ENCODE results near the gene SLIT3. TPM values are rescaled to one million over a fixed set of nuclear protein-coding genes. Genes with fewer than 3 reads are reported as not detected.

SLIT3 gene
- total RNA-seq, 1 experiment from 2014 or later, result not detected

- CTCF ChIA-PET, result no interaction called here
- no peaks in the 10 kb centered on the region for H3K9me3 ChIP-seq (ENCODE audit: insufficient read depth, low read depth)
- POLR2A ChIA-PET (ENCODE audit: unreplicated experiment), result no interaction called here
- intact Hi-C loops (cut with micrococcal nuclease; ENCODE audit: unreplicated experiment), result no loop called here
- H3K79me2 ChIP-seq (ENCODE audit: low read depth), result no peaks in the 10 kb centered on the region
- H3K36me3 ChIP-seq (ENCODE audit: low read depth), result no peaks in the 10 kb centered on the region
- H3K27me3 ChIP-seq (ENCODE audit: insufficient read depth, low read depth), result peaks cover 25% of the 10 kb centered on the region; the same call in 1 of the 2 replicates
- H3K4me3 ChIP-seq, result no peak overlapping the region
- TF ChIP-seq EZH2 (IDR thresholded peaks at IDR 0.05; ENCODE audit: low read depth) (no peak), CTCF (conservative IDR thresholded peaks at IDR 0.05) (no peak)
- H2AFZ ChIP-seq, result no peak overlapping the region
- no TSS peak for BruUV-seq (replicated peaks)
- H3K4me2 ChIP-seq, result no peak overlapping the region
- no peak overlapping the region for H3K27ac ChIP-seq
- no peak for DNase-seq
- H3K9me2 ChIP-seq (ENCODE audit: insufficient read depth), result no peaks in the 10 kb centered on the region
- no peaks in the 10 kb centered on the region for H3F3A ChIP-seq (ENCODE audit: insufficient read depth, low read depth)
- H3K4me1 ChIP-seq (replicated peaks; ENCODE audit: insufficient read depth), result no peaks in the 10 kb centered on the region
- no peaks in the 10 kb centered on the region for H4K20me1 ChIP-seq (ENCODE audit: insufficient read depth)
These were observed 30.1 kb downstream of the SLIT3 start for GRCh38 chr5:169270827-169271226.

- POLR2A ChIA-PET (ENCODE audit: unreplicated experiment), result no interaction called here
- H4K20me1 ChIP-seq (ENCODE audit: insufficient read depth), result no peaks in the 10 kb centered on the region
- no TSS peak for BruUV-seq (replicated peaks)
- CTCF ChIA-PET, result no interaction called here
- no peak overlapping the region for H2AFZ ChIP-seq
- no peaks in the 10 kb centered on the region for H3K79me2 ChIP-seq (ENCODE audit: low read depth)
- peaks cover 35% of the 10 kb centered on the region; the same call in 1 of the 2 replicates for H3K27me3 ChIP-seq (ENCODE audit: insufficient read depth, low read depth)
- H3K36me3 ChIP-seq (ENCODE audit: low read depth), result no peaks in the 10 kb centered on the region
- no peak overlapping the region for H3K27ac ChIP-seq
- no peaks in the 10 kb centered on the region for H3K9me3 ChIP-seq (ENCODE audit: insufficient read depth, low read depth)
- intact Hi-C loops (cut with micrococcal nuclease; ENCODE audit: unreplicated experiment), result no loop called here
- H3K9me2 ChIP-seq (ENCODE audit: insufficient read depth), result no peaks in the 10 kb centered on the region
- H3K4me3 ChIP-seq, result no peak overlapping the region
- no peaks in the 10 kb centered on the region for H3F3A ChIP-seq (ENCODE audit: insufficient read depth, low read depth)
- no peak overlapping the region for H3K4me2 ChIP-seq
- no peak for DNase-seq
- TF ChIP-seq EZH2 (IDR thresholded peaks at IDR 0.05; ENCODE audit: low read depth) (no peak), CTCF (conservative IDR thresholded peaks at IDR 0.05) (no peak)
- H3K4me1 ChIP-seq (replicated peaks; ENCODE audit: insufficient read depth), result no peaks in the 10 kb centered on the region
These were observed 32.9 kb downstream of the SLIT3 start for GRCh38 chr5:169268019-169268418.

- intact Hi-C loops (cut with micrococcal nuclease; ENCODE audit: unreplicated experiment), result no loop called here
- H3K4me1 ChIP-seq (replicated peaks; ENCODE audit: insufficient read depth), result no peaks in the 10 kb centered on the region
- BruUV-seq (replicated peaks), result no TSS peak
- no peak overlapping the region for H2AFZ ChIP-seq
- H4K20me1 ChIP-seq (ENCODE audit: insufficient read depth), result no peaks in the 10 kb centered on the region
- H3F3A ChIP-seq (ENCODE audit: insufficient read depth, low read depth), result no peaks in the 10 kb centered on the region
- POLR2A ChIA-PET (ENCODE audit: unreplicated experiment), result no interaction called here
- no peak for DNase-seq
- H3K79me2 ChIP-seq (ENCODE audit: low read depth), result no peaks in the 10 kb centered on the region
- no peaks in the 10 kb centered on the region for H3K9me3 ChIP-seq (ENCODE audit: insufficient read depth, low read depth)
- peaks cover 48% of the 10 kb centered on the region for H3K27me3 ChIP-seq (ENCODE audit: insufficient read depth, low read depth)
- no peak overlapping the region for H3K4me3 ChIP-seq
- H3K4me2 ChIP-seq, result no peak overlapping the region
- H3K36me3 ChIP-seq (ENCODE audit: low read depth), result no peaks in the 10 kb centered on the region
- no peak overlapping the region for H3K27ac ChIP-seq
- CTCF ChIA-PET, result no interaction called here
- TF ChIP-seq EZH2 (IDR thresholded peaks at IDR 0.05; ENCODE audit: low read depth) (no peak), CTCF (conservative IDR thresholded peaks at IDR 0.05) (peak; percentile 62)
- no peaks in the 10 kb centered on the region for H3K9me2 ChIP-seq (ENCODE audit: insufficient read depth)
These were observed 35.1 kb downstream of the SLIT3 start for GRCh38 chr5:169265888-169266287.

Measured in PC-9 (cell line).